GM19452 (cell line): ENCODE measurements around the gene WDR72.

Experiments
- ATAC-seq: cut with Tn5 transposase; IDR thresholded peaks from one replicate; pipeline ENCODE4 v1.9.1; 2021; ENCODE audit not compliant: unreplicated experiment

WDR72 gene

GRCh38 chr15:53536479-53537120 is 222.9 kb downstream of the WDR72 start:
- ATAC-seq, result no peak

GRCh38 chr15:53535886-53536285 is 223.6 kb downstream of the WDR72 start:
- ATAC-seq, result no peak

- ATAC-seq, result no peak
These were observed 225.2 kb downstream of the WDR72 start for GRCh38 chr15:53534105-53534839.

GRCh38 chr15:53530761-53531160 is 228.7 kb downstream of the WDR72 start:
- no peak for ATAC-seq

- ATAC-seq, result no peak
These were observed 231.5 kb downstream of the WDR72 start for GRCh38 chr15:53527996-53528395.

- ATAC-seq, result no peak
These were observed 233.6 kb downstream of the WDR72 start for GRCh38 chr15:53525894-53526293.

GRCh38 chr15:53522991-53523390 is 236.5 kb downstream of the WDR72 start:
- no peak for ATAC-seq

GRCh38 chr15:53520996-53521395 is 238.5 kb downstream of the WDR72 start:
- ATAC-seq, result no peak

GRCh38 chr15:53513431-53513830 is 246.0 kb downstream of the WDR72 start:
- ATAC-seq, result no peak

GRCh38 chr15:53512029-53512428 is 247.4 kb downstream of the WDR72 start:
- ATAC-seq, result no peak

- ATAC-seq, result no peak
These were observed 248.3 kb downstream of the WDR72 start for GRCh38 chr15:53511175-53511574.

GRCh38 chr15:53506370-53506769 is 253.1 kb downstream of the WDR72 start:
- ATAC-seq, result no peak

GRCh38 chr15:53498996-53499395 is 260.5 kb downstream of the WDR72 start:
- no peak for ATAC-seq

GRCh38 chr15:53490341-53490740 is 269.1 kb downstream of the WDR72 start:
- ATAC-seq, result no peak

GRCh38 chr15:53482055-53482454 is 277.4 kb downstream of the WDR72 start:
- ATAC-seq, result no peak

GRCh38 chr15:53477981-53478766 is 281.3 kb downstream of the WDR72 start:
- ATAC-seq, result no peak

- no peak for ATAC-seq
These were observed 285.6 kb downstream of the WDR72 start for GRCh38 chr15:53473886-53474285.

- ATAC-seq, result no peak
These were observed 286.0 kb downstream of the WDR72 start for GRCh38 chr15:53473435-53473834.

- ATAC-seq, result no peak
These were observed 286.6 kb downstream of the WDR72 start for GRCh38 chr15:53472883-53473282.

- no peak for ATAC-seq
These were observed 287.3 kb downstream of the WDR72 start for GRCh38 chr15:53472210-53472609.

GRCh38 chr15:53470743-53471142 is 288.7 kb downstream of the WDR72 start:
- ATAC-seq, result no peak

- no peak for ATAC-seq
These were observed 290.0 kb downstream of the WDR72 start for GRCh38 chr15:53469422-53469821.
